IPS-18c (cell line): ENCODE data around the gene NMRK2.
A peak's percentile ranks its signal among the peaks of the same experiment; 100 is the strongest.

ENCODE experiments used
- H3K4me3 ChIP-seq: 2 replicates; pipeline ENCODE4 v1.7.0; 2013; ENCODE audit warnings: low read depth, mild to moderate bottlenecking, low read length, moderate library complexity; ENCODE audit not compliant: insufficient read depth
- H3K9me3 ChIP-seq: one replicate; pipeline ENCODE4 v1.6.1; 2013; ENCODE audit warnings: mild to moderate bottlenecking, low read length, moderate library complexity; ENCODE audit not compliant: control insufficient read depth, insufficient read depth

The NMRK2 gene

GRCh38 chr19:3975637-3976087, 42.8 kb downstream of the NMRK2 start:
- Histone ChIP-seq H3K4me3 (no peak overlapping the region), H3K9me3 (no peaks in the 10 kb centered on the region)

- H3K4me3 ChIP-seq = no peak overlapping the region
- H3K9me3 ChIP-seq = no peaks in the 10 kb centered on the region
Measured at GRCh38 chr19:3976495-3977241, 43.8 kb downstream of the NMRK2 start.

- no peak overlapping the region for H3K4me3 ChIP-seq
- no peaks in the 10 kb centered on the region for H3K9me3 ChIP-seq
Measured at GRCh38 chr19:3977242-3978143, 44.6 kb downstream of the NMRK2 start.

- Histone ChIP-seq H3K4me3 (no peak overlapping the region), H3K9me3 (no peaks in the 10 kb centered on the region)
Measured at GRCh38 chr19:3978145-3978544, 45.3 kb downstream of the NMRK2 start.

- Histone ChIP-seq H3K4me3 (no peak overlapping the region), H3K9me3 (no peaks in the 10 kb centered on the region)
Measured at GRCh38 chr19:3979289-3979673, 46.4 kb downstream of the NMRK2 start.

- Histone ChIP-seq H3K4me3 (no peak overlapping the region), H3K9me3 (no peaks in the 10 kb centered on the region)
Measured at GRCh38 chr19:3979674-3980352, 46.9 kb downstream of the NMRK2 start.

- no peak overlapping the region for H3K4me3 ChIP-seq
- H3K9me3 ChIP-seq = no peaks in the 10 kb centered on the region
Measured at GRCh38 chr19:3980353-3981251, 47.7 kb downstream of the NMRK2 start.

- no peak overlapping the region for H3K4me3 ChIP-seq
- no peaks in the 10 kb centered on the region for H3K9me3 ChIP-seq
Measured at GRCh38 chr19:3981373-3981735, 48.5 kb downstream of the NMRK2 start.

GRCh38 chr19:3981736-3982681, 49.1 kb downstream of the NMRK2 start:
- H3K4me3 ChIP-seq = no peak overlapping the region; the same call in 1 of the 2 replicates

GRCh38 chr19:3982701-3983541, 50.1 kb downstream of the NMRK2 start:
- peak overlapping the region; percentile 92; the same call in 1 of the 2 replicates for H3K4me3 ChIP-seq
- H3K9me3 ChIP-seq = no peaks in the 10 kb centered on the region

More at GRCh38 chr19:3981736-3982681, 49.1 kb downstream of the NMRK2 start:
- no peaks in the 10 kb centered on the region for H3K9me3 ChIP-seq

GRCh38 chr19:3983542-3983914, 50.7 kb downstream of the NMRK2 start:
- Histone ChIP-seq H3K9me3 (no peaks in the 10 kb centered on the region), H3K4me3 (peak overlapping the region; percentile 92)

- H3K4me3 ChIP-seq = peak overlapping the region; percentile 92
- H3K9me3 ChIP-seq = no peaks in the 10 kb centered on the region
Measured at GRCh38 chr19:3983936-3984583, 51.2 kb downstream of the NMRK2 start.

GRCh38 chr19:3984584-3984907, 51.7 kb downstream of the NMRK2 start:
- Histone ChIP-seq H3K9me3 (no peaks in the 10 kb centered on the region), H3K4me3 (peak overlapping the region; percentile 92)

GRCh38 chr19:3984908-3985642, 52.2 kb downstream of the NMRK2 start, which contains the start of gene EEF2:
EEF2 (minus strand) TSS chr19:3985463; CDS start chr19:3985380, 83 bp downstream.
- H3K4me3 ChIP-seq = peak within 1 kb of the TSS; percentile 92
- no peaks in the 10 kb centered on the region for H3K9me3 ChIP-seq
